HG02973 (cell line): ENCODE results near the gene NBEA.
"Not testable (repeated sequence)": the region's sequence is repeated elsewhere in the genome, so short reads cannot be mapped to it uniquely, and the experiment has no call there.

ENCODE experiments used
- ATAC-seq: cut with Tn5 transposase; IDR thresholded peaks from one replicate; pipeline ENCODE4 v1.9.1; 2021; ENCODE audit warnings: moderate library complexity; ENCODE audit not compliant: unreplicated experiment

The NBEA gene

GRCh38 chr13:34951528-34951927 lies 9.5 kb downstream of the NBEA start:
- ATAC-seq: no peak

GRCh38 chr13:34959489-34959888 lies 17.4 kb downstream of the NBEA start:
- no peak for ATAC-seq

GRCh38 chr13:34964558-34964957 lies 22.5 kb downstream of the NBEA start:
- ATAC-seq: no peak

GRCh38 chr13:34967851-34968562 lies 25.9 kb downstream of the NBEA start:
- no peak for ATAC-seq

GRCh38 chr13:34969539-34969938 lies 27.5 kb downstream of the NBEA start:
- ATAC-seq: not testable (repeated sequence)

GRCh38 chr13:34970961-34971360 lies 28.9 kb downstream of the NBEA start:
- ATAC-seq: no peak

GRCh38 chr13:34971473-34971872 lies 29.4 kb downstream of the NBEA start:
- no peak for ATAC-seq

- not testable (repeated sequence) for ATAC-seq
Observed at GRCh38 chr13:34985199-34985598, 43.1 kb downstream of the NBEA start.

- no peak for ATAC-seq
Observed at GRCh38 chr13:34988330-34988791, 46.3 kb downstream of the NBEA start.

- no peak for ATAC-seq
Observed at GRCh38 chr13:34990399-34991214, 48.5 kb downstream of the NBEA start.

- ATAC-seq: no peak
Observed at GRCh38 chr13:34993470-34993869, 51.4 kb downstream of the NBEA start.

GRCh38 chr13:35003734-35004133 lies 61.7 kb downstream of the NBEA start:
- not testable (repeated sequence) for ATAC-seq

GRCh38 chr13:35005051-35005450 lies 63.0 kb downstream of the NBEA start:
- ATAC-seq: no peak

- no peak for ATAC-seq
Observed at GRCh38 chr13:35014606-35015213, 72.6 kb downstream of the NBEA start.

GRCh38 chr13:35016362-35017112 lies 74.5 kb downstream of the NBEA start:
- no peak for ATAC-seq

GRCh38 chr13:35025314-35025713 lies 83.2 kb downstream of the NBEA start:
- no peak for ATAC-seq

GRCh38 chr13:35028338-35028867 lies 86.3 kb downstream of the NBEA start:
- no peak for ATAC-seq

GRCh38 chr13:35039012-35039411 lies 96.9 kb downstream of the NBEA start:
- no peak for ATAC-seq

GRCh38 chr13:35046587-35046986 lies 104.5 kb downstream of the NBEA start:
- ATAC-seq: no peak

GRCh38 chr13:35055705-35056104 lies 113.6 kb downstream of the NBEA start:
- ATAC-seq: no peak

GRCh38 chr13:35057858-35058257 lies 115.8 kb downstream of the NBEA start:
- no peak for ATAC-seq
